SK-N-DZ (cell line): Measurements from ENCODE around the gene SLC6A1.
"Not testable (repeated sequence)": the region's sequence is repeated elsewhere in the genome, so short reads cannot be mapped to it uniquely, and the experiment has no call there.

ENCODE experiments used
- DNase-seq: peaks from one replicate; pipeline ENCODE4 v3.0.0-alpha.2; 2015; ENCODE audit warnings: low spot score

The SLC6A1 gene

DNA sequence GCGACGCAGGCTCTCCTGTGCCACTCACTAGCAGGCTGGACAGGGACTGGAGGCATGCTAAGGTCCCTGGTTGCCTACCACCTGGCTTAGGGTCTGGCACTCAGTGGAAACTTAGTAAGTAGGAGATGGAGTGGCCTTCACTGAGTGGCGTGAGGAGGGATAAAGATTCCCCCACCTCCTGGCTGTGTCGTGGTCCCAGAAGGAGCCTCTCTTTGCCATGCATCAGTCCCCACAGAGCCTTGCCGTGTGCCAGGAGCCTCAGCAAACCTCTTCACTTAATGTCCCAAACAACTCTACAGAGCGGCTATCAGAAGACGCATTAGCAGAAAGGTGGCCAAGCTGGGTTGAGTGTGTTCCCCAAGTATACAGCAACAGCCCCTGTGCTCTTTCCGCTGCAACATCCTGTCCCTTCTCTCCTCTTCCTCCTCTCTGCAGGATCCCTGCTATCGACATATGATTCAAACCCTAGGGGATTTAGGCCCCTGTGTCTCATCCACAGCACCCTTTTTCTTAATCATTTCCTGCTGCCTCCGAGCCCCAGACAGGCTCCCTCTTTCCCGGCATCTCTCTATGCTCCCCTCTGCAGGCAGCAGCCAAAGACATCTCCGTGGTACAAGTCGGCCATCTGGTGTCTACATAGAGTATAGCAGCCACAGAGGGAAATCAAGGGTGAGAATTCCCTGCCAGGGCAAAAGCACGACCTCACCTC, 66.7 kb downstream of the SLC6A1 start:
- DNase-seq: peak; percentile 67

DNA sequence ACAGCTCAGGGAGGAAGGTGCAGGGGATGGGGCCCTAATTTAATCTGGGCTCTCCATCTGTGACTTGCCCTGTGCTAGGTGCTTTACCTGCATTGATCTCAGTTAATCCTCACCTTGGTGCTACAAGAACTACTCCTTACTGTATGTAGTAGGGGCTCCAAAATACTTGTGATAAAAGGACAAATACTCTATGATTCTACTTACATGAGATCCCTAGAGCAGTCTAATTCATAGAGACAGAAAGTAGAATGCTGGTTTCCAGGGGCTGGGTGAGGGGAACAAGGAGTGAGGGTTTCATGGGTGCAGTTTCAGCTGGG, 67.2 kb downstream of the SLC6A1 start:
- no peak for DNase-seq

DNA sequence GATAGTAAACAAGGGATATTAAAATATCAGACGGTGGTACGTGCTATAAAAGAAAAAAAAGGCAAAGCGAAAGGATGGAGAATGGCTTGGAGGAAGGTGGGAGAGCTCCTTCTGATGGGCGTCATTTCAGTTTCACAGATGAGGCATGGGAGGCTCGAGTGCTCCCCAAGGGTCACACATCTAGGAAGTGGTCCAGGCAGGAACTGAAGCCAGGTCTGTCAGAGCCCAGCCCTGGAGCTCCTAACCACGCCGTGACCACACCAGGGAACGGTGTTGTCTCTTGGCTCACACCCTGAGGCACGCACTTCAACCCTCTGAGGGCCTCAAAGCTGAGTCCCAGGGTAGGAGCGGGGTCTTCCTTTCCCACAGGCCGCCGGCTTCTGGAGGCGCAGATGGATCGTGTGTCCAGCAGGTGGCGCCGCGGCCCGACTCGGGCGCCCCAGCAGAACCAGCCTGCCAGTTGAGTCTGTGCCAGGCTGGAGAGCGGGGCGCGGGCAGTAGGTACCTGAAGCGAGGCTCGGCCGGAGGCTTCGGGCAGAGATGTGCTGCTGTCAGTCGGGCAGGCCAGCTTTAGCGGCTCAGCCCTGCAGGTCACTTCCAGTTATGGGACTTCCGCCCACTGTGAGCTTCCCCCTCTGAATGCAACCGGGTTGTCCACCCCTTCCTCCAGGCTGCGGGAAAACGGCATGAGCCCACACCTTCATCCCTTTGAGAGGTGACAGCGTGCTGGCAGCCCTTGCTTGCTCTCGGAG, 68.1 kb downstream of the SLC6A1 start:
- DNase-seq: peak; percentile 59

DNA sequence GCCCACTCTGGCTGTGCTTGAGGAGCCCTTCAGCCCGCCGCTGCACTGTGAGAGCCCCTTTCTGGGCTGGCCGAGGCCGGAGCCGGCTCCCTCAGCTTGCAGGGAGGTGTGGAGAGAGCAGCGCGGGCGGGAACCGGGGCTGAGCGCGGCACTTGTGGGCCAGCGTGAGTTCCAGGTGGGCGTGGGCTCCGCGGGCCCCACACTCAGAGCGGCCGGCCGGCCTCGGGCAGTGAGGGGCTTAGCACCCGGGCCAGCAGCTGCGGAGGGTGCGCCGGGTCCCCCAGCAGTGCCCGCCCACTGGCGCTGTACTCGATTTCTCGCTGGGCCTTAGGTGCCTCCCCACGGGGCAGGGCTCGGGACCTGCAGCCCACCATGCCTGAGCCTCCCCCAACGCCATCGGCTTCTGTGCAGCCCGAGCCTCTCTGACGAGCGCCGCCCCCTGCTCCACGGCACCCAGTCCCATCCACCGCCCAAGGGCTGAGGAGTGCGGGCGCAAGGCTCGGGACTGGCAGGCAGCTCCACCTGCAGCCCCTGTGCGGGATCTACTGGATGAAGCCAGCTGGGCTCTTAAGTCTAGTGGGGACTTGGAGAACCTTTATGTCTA, 68.8 kb downstream of the SLC6A1 start:
- not testable (repeated sequence) for DNase-seq

DNA sequence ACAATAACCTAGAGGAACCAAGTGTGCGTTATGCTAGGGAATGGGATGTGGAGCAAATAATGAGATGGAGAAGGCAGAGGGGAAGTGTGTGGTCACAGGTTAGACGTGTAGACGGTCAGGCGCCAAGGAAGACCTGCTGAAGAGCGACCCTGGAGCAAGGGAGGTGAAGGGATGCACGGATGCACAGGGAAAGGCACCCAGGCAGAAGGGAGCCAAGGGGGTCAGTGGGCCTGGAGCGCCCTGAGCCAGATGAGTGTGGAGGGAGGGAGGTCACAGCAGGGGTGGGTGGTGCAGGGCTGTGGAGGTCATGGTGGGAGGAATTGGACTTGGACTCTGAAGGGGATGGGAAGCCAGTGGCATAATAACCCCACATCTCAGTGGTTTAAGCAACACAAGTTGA, 70.2 kb downstream of the SLC6A1 start:
- DNase-seq: no peak

DNA sequence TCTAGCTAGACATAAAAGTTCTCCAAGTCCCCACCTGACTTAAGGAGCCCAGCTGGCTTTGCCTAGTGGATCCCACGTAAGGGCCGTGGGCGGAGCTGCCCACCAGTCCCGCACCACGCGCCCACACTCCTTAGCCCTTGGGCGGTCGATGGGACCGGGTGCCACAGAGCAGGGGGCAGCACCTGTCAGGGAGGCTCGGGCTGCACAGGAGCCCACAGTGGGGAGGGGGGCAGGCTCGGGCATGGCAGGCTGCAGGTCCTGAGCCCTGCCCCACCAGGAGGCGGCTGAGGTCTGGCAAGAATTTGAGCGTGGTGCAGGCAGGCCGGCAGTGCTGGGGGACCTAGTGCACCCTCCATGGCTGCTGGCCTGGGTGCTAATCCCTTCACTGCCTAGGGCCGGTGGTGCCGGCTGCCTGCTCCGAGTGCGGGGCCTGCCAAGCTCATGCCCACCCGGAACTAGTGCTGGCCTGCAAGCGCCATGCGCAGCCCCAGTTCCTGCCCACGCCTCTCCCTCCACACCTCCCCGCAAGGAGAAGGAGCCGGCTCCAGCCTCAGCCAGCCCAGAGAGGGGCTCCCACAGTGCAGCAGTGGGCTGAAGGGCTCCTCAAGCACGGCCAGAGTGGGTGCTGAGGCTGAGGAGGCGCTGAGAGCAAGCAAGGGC, 78.7 kb downstream of the SLC6A1 start:
- DNase-seq: no peak

DNA sequence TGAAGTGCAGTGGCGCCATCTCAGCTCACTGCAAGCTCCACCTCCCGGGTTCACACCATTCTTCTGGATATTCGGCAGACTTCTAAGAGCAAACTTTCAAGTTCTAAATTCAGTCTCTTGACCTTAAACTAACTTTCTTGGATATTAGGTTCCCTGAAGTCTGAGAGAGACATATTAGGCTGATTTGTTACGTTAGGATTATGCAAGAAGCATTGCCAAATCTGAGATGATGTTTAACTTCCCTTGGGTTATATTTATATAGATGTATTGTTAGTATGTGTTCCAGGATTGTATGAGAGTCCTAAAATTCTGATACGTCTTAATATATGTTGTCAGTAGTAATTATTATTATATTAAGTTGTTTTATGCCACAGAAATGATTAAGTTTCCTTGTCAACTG, 80.1 kb downstream of the SLC6A1 start:
- no peak for DNase-seq

DNA sequence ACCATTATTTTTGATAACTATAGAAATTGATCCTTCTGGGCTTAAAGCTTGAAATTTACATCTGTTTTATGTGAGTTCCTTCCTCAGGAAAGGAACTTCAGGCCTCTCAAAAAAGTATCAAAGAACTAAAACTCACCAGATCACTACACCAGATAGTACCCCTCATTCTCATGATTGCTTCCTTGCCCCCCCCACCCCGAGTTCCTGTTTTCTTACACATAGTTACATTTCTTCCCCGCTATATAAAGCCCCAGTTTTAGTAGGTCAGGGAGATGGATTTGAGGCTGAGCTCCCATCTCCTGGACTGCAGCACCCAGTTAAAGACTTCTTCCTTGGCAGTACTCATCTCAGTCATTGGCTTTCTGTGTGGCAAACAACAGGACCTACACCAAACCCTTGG, 81.5 kb downstream of the SLC6A1 start:
- no peak for DNase-seq

DNA sequence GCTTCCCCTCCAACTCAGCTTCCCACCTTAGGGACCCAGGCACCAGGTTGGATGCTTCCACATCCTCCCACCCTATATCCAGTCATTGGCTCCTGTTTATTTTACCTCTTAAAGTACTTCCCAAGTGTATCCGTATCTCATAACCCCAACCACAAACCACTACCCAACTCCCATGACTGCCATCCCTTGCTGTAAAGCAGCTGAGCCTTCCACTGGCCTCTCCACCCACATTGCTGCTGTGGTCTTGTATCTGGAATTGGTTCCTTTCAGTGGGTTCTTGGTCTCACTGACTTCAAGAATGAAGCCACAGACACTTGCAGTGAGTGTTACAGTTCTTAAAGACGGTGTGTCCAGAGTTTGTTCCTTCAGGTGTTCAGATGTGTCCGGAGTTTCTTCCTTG, 81.9 kb downstream of the SLC6A1 start:
- no peak for DNase-seq

DNA sequence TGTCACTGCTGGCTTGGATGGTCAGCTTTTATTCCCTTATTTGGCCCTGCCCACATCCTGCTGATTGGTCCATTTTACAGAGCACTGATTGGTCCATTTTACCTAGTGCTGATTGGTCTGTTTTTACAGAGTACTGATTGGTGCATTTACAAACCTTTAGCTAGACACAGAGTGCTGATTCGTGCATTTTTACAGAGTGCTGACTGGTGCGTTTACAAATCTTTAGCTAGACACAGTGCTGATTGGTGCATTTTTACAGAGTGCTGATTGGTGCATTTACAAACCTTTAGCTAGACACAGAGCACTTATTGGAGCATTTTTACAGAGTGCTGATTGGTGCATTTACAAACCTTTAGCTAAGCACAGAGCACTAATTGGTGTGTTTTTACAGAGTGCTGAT, 82.6 kb downstream of the SLC6A1 start:
- DNase-seq: not testable (repeated sequence)

DNA sequence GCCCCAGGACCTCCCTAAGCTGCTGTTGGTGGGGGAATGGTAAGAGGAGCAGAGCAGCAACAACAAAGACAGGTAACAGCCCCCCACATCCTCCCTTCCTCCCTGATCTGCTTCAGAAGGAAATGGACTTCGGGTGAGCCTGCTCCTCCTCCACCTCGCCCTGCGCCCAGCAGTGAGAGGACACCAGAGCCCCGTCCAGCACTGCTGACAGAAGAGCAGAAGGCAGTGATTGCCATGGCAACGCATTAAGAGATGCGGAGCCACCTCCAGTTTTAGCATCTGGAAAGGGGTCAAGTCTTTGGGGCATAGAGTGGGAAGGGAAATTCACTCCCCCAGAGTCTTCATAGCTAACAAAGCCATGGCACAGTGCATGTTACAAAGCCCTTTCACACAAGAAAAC, 84.2 kb downstream of the SLC6A1 start:
- DNase-seq: no peak

DNA sequence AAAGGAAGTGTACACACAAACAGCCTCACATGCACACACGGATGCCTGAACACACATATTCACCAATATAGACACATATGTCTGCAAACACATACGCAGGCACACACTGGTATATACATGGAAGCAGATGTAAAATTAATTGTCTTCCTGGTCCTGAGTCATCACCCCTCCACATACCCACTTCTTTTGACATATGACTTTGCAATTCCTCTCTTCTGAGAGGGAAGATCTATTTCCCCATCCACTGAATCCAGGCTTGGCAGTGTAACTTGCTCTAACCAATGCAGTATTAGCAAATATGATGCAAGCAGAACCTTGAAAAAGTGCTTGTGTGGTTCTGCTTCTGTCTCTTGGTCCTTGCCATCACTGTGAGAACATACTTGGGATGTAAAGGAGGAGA, 84.9 kb downstream of the SLC6A1 start:
- DNase-seq: no peak

DNA sequence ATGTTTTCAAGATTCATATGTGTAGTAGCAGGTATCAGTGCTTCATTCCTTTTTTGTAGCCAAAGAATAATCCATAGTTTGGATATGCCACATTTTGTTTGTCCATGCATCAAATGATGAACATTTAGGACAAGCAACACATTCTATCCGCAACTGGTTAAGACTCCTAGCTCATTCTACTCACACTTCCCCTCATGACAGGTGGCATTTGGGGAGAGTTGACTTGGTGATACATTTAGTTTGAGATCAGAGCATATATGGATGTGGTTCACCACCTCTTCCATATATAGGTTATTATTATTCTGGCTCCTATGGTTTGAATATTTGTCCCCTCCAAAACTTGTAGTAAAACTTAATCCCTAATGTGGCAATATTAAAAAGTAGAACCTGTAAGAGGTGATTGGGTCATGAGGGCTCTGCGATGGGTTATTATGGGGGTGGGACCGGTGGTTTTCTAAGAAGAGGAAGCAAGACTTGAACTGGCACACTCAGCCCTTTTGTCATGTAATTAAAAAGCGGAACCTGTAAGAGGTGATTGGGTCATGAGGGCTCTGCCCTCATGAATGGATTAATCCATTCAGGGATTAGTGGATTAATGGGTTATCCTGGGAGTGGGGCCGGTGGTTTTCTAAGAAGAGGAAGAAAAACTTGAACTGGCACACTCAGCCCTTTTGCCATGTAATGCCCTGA, 86.4 kb downstream of the SLC6A1 start:
- DNase-seq: no peak

DNA sequence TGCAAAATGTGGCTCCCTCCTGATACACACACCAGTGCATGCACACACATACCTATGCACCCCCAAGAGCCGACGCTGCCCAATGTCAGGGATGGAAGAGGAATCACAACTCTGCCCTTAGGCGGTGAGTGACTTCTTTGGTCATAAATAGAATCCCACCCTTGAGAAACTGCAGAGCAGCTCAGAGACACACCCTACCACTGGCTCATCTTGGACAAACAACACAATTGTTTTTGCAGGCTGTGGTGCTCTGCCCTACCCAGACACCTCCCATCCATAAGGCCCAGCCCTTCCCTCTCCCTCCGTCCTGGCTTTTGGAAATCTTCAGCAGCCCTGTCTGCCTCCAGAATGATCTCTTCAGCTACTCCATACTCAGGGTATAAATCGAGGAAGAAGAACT, 87.9 kb downstream of the SLC6A1 start:
- no peak for DNase-seq

DNA sequence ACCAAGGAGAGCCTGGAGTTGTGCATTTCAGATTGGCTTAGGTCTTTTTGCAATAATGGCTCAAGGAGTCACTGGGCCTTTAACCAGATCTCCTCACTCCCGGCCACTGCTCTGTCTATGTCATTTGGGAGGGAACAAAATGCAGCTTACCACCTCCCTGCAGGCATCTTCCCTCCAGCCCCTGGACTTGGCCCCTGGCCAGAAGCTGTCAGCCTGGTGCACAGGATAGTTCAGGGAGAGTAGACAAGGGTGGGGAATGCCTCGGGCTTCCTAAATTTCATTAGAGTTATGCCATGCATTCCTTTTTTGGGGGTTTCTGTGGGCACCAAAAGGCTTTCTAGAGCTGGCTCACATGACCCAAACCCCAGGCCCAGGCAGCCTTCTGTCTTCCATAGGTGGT, 91.5 kb downstream of the SLC6A1 start:
- no peak for DNase-seq

DNA sequence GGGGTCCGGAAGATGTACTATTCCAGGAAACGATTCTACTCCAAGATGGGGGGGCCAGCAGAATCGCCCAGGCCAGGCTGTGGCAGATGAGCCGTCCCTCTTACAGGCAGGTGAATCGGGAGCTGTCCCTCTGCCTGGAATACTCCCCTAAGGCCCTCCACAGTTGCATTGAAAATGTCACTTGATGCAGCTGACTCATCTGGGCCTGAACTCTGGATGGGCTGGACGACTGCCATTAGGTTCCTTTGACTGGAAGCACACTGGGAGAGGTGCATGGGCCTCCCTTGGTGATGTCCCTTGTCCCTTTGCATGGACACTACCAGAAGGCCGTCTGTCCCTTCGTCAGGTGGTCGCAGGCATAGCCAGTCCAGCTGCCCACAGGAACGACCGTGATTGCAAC, 92.1 kb downstream of the SLC6A1 start:
- DNase-seq: no peak

DNA sequence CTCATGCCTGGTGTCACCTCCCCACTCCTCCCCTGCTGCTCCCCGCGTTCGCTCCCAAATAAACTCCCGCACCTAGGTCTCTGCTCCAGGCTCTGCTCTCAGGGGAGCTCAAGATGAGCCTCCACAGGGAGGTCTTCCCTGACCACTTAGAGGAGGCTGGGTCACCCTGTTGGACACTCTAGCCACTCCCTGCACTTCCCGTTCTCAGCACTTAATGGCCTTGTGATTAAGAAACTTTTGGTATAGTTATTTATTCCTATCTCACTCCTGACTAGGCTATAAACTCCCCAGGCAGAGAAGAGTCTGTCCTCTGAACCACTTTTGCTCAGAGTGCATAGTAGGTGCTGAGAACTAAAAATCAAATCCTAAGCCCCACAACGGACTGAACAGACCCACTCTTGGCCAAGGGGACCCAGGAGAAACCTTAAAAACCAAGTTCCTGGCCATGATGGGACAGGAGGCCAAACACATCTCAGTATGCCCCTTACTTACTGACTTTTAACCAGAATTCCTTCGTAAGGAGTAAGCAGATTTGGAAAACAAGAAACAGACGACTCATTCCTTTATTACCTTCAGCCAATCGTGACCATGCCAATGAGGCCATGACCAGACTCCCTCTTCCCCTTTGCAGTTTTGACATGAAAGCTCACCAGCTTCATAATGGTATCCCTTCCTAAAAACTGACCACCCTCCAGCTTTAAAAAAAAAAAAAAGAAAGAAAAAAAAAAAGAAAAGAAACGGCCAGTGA, 92.7 kb downstream of the SLC6A1 start:
- no peak for DNase-seq

DNA sequence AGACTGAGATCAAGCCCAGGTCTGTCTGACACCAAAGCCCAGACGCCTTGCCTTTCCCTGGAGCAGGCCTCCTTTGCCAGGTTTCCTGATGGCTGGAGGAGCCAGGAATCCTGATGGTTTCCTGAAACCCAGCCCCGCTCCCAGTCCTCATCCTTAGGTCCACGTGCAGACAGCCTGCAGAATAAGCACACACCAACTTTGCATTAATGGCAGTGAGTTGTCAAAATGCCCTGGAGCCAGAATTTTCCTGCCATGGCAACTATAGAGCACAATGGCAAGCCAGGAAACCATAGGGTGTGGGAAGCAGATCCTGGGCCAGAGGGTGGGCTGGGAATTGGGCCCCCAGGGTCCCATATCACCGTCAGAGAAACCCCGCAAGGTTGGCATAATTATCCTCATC, 94.3 kb downstream of the SLC6A1 start:
- DNase-seq: no peak

DNA sequence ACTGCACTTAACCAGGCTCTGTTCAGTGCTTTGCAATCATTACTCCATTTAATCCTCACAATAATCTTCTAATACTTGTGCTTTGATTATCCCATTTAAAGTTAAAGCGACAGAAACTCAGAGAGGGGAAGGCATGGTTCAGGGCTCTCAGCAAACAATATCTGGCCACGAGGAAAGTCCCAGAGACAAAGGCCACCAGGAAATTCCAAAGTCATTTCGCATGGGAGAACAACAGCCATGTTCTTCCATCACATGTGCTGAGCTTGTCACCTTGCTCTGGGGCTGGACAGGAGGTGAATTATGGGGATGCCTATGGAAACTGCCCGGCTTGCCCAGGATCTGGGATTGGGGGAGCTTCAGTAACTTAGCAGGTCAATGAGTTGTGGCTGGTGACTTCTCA, 95.5 kb downstream of the SLC6A1 start:
- no peak for DNase-seq

DNA sequence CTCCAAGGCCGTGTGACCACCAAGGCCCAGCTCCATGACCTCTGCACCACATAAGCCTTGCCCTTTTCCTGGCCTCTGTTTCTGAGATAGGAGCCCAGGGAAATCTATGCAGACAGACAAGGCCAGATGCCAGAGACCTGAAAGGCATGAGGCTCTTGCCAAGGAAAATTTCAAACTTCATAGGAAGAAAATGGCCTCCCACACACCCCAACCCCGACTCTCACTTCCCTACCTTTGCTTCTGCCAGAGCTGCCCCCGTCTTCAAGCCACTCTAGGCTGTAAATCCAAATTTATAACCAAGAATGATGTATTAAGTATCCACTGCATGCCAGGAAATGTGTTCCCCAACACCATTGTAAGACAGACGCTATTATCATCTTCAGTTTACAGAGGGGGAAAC, 96.3 kb downstream of the SLC6A1 start:
- no peak for DNase-seq
